ENCODE measurements around the gene LAMA5. TPM values are rescaled to one million over a fixed set of nuclear protein-coding genes. Genes with fewer than 3 reads are reported as not detected.

LAMA5 gene
- total RNA-seq, 1 donor from 2014 or later = 70.9 TPM

DNA sequence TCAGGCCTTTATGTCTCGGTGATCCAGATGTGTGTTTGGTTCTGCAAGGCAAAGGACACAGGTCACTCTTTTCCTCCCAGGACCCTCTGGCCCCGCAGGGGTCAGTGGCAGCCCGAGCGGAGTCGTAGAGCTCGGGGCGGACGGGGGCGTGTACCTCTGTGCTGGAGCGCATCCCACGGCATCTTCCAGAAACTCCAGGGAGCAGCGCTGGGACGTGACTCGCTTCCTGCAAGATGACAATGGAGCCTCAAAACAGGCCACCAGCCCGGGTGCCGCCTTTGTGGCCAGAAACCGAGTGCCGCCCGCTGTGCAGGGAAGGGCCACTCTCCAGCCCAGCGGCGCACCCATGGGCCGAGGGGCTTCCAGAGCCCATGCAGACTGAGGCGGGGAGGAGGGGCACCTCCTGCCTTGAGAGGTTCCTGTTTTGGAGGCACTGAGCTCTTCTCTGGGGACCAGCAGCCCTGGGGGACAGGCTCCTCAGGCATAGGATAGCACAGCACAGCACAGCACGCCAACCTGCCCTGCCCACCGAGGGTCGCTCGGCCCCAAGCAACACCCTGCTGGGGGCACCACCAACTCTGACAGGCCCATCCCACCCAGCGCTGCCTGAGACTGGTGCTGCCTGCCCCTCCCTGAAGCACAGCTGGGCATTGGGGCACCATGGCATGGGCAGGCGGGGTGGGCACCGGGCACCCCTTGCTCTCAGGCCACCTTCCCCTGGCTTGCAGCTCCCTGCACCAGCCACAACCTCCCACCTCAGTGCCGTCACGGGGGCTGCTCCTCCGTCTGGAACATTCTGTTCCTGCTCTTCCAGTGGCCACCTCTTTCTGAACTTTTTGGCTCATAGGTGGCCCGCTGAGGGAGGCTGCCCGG lies 29.5 kb upstream of the LAMA5 start:
- Histone ChIP-seq H3K4me3 (peak overlapping the region; percentile 11), H3K36me3 (peaks cover 35% of the 10 kb centered on the region), H3K9me3 (replicated peaks) (no peaks in the 10 kb centered on the region), H3K4me1 (peaks cover 6% of the 10 kb centered on the region), H3K27ac (replicated peaks) (peak overlapping the region; percentile 71), H3K27me3 (ENCODE audit: low read depth) (no peaks in the 10 kb centered on the region)
- intact Hi-C loops (cut with micrococcal nuclease) = no loop called here
- DNase-seq = no peak
- TF ChIP-seq, protein P1, sequence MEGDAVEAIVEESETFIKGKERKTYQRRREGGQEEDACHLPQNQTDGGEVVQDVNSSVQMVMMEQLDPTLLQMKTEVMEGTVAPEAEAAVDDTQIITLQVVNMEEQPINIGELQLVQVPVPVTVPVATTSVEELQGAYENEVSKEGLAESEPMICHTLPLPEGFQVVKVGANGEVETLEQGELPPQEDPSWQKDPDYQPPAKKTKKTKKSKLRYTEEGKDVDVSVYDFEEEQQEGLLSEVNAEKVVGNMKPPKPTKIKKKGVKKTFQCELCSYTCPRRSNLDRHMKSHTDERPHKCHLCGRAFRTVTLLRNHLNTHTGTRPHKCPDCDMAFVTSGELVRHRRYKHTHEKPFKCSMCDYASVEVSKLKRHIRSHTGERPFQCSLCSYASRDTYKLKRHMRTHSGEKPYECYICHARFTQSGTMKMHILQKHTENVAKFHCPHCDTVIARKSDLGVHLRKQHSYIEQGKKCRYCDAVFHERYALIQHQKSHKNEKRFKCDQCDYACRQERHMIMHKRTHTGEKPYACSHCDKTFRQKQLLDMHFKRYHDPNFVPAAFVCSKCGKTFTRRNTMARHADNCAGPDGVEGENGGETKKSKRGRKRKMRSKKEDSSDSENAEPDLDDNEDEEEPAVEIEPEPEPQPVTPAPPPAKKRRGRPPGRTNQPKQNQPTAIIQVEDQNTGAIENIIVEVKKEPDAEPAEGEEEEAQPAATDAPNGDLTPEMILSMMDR (IDR thresholded peaks at IDR 0.05; ENCODE audit: borderline replicate concordance) = no peak

DNA sequence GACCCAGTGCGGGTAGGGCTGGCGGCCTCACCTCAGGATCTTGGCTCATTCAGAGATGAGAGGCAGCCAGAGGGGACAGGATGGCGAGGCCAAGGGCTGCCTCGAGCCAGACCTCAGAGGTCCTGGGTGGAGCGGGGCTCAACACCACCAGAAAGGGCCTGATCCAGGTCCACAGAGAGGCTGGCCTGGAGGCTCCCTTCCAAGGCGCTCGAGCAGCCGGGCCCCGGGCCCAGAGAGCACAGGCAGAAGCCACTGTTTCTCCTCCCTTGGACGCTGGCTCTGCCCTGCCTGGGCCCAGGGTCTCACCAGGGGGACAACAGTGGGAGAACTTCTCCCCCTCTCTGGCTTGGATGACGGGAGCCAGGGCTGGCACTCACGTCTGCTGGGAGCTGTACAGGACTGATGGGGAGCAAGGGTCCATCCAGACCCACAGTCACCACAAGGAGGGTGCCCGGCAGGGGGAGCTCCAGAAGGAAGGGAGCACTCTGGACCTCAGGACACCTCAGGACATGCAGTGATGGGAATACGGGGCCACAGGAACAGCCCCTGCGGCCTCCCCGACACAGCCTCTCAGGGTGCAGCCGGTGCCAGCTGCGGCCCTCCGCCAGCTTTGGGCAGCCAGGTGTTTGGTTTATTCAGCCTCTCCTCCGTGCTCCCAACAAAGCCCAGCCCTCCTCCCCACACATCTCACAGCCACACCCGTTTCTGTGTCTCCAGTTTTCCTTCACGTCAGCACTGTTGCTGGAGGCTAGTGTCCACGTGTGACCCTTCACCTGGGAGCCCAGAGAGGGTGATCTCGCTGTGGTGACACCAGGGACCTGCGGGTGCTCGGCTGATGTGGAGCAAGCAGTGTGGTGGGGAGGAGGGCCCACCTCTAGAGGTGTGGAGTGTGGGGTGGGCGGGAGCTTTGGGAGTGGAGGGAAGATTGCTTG lies 28.5 kb upstream of the LAMA5 start:
- intact Hi-C loops (cut with micrococcal nuclease) = no loop called here
- no peak for DNase-seq
- H3K27ac ChIP-seq (replicated peaks) = peak overlapping the region; percentile 71
- H3K36me3 ChIP-seq = peaks cover 46% of the 10 kb centered on the region
- H3K4me3 ChIP-seq = peak overlapping the region; percentile 11
- H3K4me1 ChIP-seq = peaks cover 6% of the 10 kb centered on the region
- TF ChIP-seq, protein P1 (IDR thresholded peaks at IDR 0.05; ENCODE audit: borderline replicate concordance) = no peak
- H3K27me3 ChIP-seq (ENCODE audit: low read depth) = no peaks in the 10 kb centered on the region
- H3K9me3 ChIP-seq (replicated peaks) = no peaks in the 10 kb centered on the region

DNA sequence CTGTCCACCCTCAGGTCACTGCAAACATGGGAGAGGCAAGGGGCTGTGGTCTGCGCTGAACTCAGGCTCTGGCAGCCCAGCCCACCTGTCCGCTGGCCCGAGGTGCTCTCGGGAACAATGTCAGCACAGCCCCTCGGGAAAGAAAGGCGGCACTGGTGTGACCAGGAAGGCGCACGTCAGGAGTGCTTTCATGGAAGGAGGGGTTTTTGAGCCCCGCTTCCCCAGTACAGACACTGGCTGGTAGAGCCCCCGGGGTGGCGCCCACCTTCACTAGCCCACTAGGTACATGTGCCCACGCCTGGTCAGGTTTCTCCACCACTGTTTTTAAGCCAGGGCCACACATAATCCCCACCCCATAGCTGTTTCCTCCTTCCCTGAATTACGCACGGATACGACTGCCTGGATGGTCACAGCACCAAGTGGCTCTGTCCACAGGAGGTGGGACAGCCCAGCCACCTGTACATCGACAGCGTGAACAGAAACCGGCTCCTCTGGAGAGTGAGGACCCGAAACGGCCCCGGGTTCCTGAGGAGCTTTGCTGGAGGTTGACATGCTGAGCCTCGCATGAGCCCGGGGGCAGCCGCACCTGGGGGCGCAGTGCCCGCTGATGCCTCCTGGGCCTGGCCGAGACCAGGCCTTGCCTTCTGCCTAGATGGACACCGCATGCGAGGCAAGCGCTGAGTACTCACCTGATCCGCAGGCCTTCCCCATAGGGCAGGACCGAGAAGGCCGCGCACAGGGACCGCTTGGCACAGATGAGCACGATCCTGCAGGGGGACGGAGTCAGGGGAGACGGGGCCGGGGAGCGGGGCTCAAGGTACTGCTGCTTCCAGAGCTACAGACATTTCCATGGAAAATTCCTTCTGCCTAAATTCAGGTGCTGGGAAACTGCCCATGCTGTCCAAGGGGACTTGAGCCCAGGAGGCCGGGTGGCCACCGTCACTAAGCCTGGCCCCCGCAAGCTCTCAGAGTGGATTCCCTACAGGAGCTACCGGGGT lies 27.4 kb upstream of the LAMA5 start:
- no peak overlapping the region for H3K27ac ChIP-seq (replicated peaks)
- H3K27me3 ChIP-seq (ENCODE audit: low read depth) = no peaks in the 10 kb centered on the region
- H3K36me3 ChIP-seq = peaks cover 56% of the 10 kb centered on the region
- intact Hi-C loops (cut with micrococcal nuclease) = no loop called here
- DNase-seq = no peak
- peaks cover 6% of the 10 kb centered on the region for H3K4me1 ChIP-seq
- no peak overlapping the region for H3K4me3 ChIP-seq
- TF ChIP-seq, protein P1 (IDR thresholded peaks at IDR 0.05; ENCODE audit: borderline replicate concordance) = no peak
- H3K9me3 ChIP-seq (replicated peaks) = no peaks in the 10 kb centered on the region

DNA sequence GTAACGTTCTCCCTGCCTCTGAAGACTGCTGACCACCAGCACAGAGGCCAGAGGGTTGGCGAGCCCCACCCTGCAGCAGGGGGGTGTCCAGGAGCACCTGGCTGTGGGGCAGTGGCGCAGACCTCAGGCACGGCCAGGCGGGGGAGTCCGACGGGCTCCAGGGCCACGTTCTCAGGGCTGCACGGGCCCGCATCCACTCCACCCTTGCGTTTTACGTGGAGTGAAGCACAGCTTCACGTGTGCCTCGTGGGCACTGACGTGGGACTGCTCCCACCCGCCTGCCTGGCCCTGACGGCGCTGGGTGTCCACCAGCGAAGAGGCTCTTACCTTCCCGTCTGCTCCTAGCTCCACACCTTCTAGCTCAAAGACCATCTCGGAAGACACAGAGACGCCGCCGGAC lies 26.7 kb upstream of the LAMA5 start:
- H3K9me3 ChIP-seq (replicated peaks) = no peaks in the 10 kb centered on the region
- H3K36me3 ChIP-seq = peaks cover 63% of the 10 kb centered on the region
- TF ChIP-seq, protein P1 (IDR thresholded peaks at IDR 0.05; ENCODE audit: borderline replicate concordance) = no peak
- no peak overlapping the region for H3K4me3 ChIP-seq
- DNase-seq = no peak
- peaks cover 6% of the 10 kb centered on the region for H3K4me1 ChIP-seq
- intact Hi-C loops (cut with micrococcal nuclease) = no loop called here
- no peak overlapping the region for H3K27ac ChIP-seq (replicated peaks)
- H3K27me3 ChIP-seq (ENCODE audit: low read depth) = no peaks in the 10 kb centered on the region

DNA sequence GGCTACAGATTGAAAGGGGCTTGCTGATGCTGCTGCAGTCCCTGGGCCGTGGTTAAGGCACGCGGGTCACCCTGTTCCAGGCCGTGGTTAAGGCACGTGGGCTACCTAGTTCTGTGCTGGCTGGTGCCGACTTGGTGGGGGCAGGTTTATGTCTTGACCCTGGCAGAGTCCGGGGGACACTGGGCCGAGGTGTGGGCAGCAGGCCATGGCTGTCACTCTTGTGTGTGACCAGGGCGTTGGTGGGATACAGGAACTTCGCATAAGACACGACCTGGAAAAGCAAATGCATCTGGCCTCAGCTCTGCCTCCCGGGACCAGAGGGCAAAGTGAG lies 26.2 kb upstream of the LAMA5 start:
- TF ChIP-seq, protein P1 (IDR thresholded peaks at IDR 0.05; ENCODE audit: borderline replicate concordance) = no peak
- intact Hi-C loops (cut with micrococcal nuclease) = no loop called here
- no peak for DNase-seq
- H3K9me3 ChIP-seq (replicated peaks) = no peaks in the 10 kb centered on the region
- no peak overlapping the region for H3K4me3 ChIP-seq
- peaks cover 11% of the 10 kb centered on the region for H3K4me1 ChIP-seq
- H3K36me3 ChIP-seq = peaks cover 68% of the 10 kb centered on the region
- no peak overlapping the region for H3K27ac ChIP-seq (replicated peaks)
- no peaks in the 10 kb centered on the region for H3K27me3 ChIP-seq (ENCODE audit: low read depth)
